Measurements from ENCODE around the gene ARMH2. TPM values are rescaled to one million over a fixed set of nuclear protein-coding genes. Genes with fewer than 3 reads are reported as not detected.

ARMH2 gene
- total and polyA plus RNA-seq, 9 of the 15 experiments (the other 6 are each of a cell fraction or from before 2014, with no cell fraction given): not detected

DNA sequence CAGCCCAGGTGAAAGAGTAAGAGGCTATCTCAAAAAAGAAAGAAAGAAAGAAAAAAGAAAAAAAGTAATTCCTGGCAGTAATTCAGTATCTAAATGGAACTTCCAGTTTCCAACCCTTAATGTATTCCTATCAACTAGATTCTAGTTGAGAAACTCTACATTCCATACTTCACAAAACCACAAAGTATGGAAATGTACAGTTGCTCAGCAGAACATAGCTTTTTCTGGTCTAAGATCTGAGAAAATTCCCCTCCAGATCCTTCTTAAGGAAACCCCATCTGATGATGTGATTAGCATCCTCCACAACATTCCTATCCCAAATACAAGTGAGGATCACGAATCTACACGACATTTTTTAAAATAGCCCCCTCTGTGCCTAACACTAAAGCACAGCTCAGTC, 3.6 kb downstream of the ARMH2 start:
- DNase-seq (ENCODE audit: extremely low read depth in 1 of 4, low spot score in 3 of 4): no peak
- Histone ChIP-seq H3K27me3 (ENCODE audit: control insufficient read depth in 2 of 2, insufficient read depth in 2 of 2, low read length in 2 of 2) (no peaks in the 10 kb centered on the region), H3K9ac (ENCODE audit: insufficient read depth in 1 of 2, low read depth in 2 of 2, low read length in 2 of 2) (no peak overlapping the region), H4K20me1 (replicated peaks; ENCODE audit: control insufficient read depth, insufficient read depth, low read length) (no peaks in the 10 kb centered on the region), H3K36me3 (ENCODE audit: control insufficient read depth, insufficient read depth, low read length) (no peaks in the 10 kb centered on the region), H3K27ac (ENCODE audit: extremely low read depth, low read depth, low read length) (no peak overlapping the region), H3K4me3 (no peak overlapping the region), H3K9me1 (ENCODE audit: control insufficient read depth, insufficient read depth, low read length) (no peaks in the 10 kb centered on the region), H2AFZ (ENCODE audit: low read depth, low read length) (no peak overlapping the region), H3K4me1 (replicated peaks in 1 of 2; ENCODE audit: control insufficient read depth in 2 of 2, insufficient read depth in 2 of 2, low read length in 2 of 2) (peaks cover 3 to 6% of the 10 kb centered on the region in 2 experiments; a peak in 2 of 5 replicates), H3K9me3 (replicated peaks; ENCODE audit: control insufficient read depth, insufficient read depth, low read depth, low read length) (no peaks in the 10 kb centered on the region), H3K79me2 (ENCODE audit: control insufficient read depth, insufficient read depth, low read length) (no peaks in the 10 kb centered on the region), H3K4me2 (ENCODE audit: insufficient read depth, low read length) (no peak overlapping the region)
- intact Hi-C loops (cut with micrococcal nuclease): no loop called here
- no TSS peak for BruUV-seq (replicated peaks)
- FAIRE-seq: no peak
- WGBS (ENCODE audit: insufficient coverage, low coverage, missing lambda C conversion rate): 53% methylated on average over 2 of the region's 2 CpGs
- ATAC-seq: no peak
- in situ Hi-C loops (cut with MboI): no loop called here
- POLR2A ChIA-PET: interaction anchor here (0.7 to 1.6 kb wide), 2 partner anchors 8 to 76 kb away, joined by 4 to 8 read pairs; partner anchors contain the start of gene C6orf62
- CTCF ChIA-PET (ENCODE audit: low intra/inter-chr PET ratio): interaction anchor here (0.5 kb wide), 1 partner anchor 45 kb away, joined by 3 read pairs; no protein-coding TSS in a partner anchor
- TF ChIP-seq, protein P1, sequence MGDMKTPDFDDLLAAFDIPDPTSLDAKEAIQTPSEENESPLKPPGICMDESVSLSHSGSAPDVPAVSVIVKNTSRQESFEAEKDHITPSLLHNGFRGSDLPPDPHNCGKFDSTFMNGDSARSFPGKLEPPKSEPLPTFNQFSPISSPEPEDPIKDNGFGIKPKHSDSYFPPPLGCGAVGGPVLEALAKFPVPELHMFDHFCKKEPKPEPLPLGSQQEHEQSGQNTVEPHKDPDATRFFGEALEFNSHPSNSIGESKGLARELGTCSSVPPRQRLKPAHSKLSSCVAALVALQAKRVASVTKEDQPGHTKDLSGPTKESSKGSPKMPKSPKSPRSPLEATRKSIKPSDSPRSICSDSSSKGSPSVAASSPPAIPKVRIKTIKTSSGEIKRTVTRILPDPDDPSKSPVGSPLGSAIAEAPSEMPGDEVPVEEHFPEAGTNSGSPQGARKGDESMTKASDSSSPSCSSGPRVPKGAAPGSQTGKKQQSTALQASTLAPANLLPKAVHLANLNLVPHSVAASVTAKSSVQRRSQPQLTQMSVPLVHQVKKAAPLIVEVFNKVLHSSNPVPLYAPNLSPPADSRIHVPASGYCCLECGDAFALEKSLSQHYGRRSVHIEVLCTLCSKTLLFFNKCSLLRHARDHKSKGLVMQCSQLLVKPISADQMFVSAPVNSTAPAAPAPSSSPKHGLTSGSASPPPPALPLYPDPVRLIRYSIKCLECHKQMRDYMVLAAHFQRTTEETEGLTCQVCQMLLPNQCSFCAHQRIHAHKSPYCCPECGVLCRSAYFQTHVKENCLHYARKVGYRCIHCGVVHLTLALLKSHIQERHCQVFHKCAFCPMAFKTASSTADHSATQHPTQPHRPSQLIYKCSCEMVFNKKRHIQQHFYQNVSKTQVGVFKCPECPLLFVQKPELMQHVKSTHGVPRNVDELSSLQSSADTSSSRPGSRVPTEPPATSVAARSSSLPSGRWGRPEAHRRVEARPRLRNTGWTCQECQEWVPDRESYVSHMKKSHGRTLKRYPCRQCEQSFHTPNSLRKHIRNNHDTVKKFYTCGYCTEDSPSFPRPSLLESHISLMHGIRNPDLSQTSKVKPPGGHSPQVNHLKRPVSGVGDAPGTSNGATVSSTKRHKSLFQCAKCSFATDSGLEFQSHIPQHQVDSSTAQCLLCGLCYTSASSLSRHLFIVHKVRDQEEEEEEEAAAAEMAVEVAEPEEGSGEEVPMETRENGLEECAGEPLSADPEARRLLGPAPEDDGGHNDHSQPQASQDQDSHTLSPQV (IDR thresholded peaks at IDR 0.05): no peak
- no peak for TF ChIP-seq ZNF143 (CRISPR knock-in tag; IDR thresholded peaks at IDR 0.05)
- no peak for TF ChIP-seq TGIF2 (CRISPR knock-in tag; IDR thresholded peaks at IDR 0.05)
- TF ChIP-seq HIVEP1 (CRISPR knock-in tag; IDR thresholded peaks at IDR 0.05): no peak
- no peak for TF ChIP-seq KDM2B (CRISPR knock-in tag; IDR thresholded peaks at IDR 0.05)
- TF ChIP-seq, protein P2, sequence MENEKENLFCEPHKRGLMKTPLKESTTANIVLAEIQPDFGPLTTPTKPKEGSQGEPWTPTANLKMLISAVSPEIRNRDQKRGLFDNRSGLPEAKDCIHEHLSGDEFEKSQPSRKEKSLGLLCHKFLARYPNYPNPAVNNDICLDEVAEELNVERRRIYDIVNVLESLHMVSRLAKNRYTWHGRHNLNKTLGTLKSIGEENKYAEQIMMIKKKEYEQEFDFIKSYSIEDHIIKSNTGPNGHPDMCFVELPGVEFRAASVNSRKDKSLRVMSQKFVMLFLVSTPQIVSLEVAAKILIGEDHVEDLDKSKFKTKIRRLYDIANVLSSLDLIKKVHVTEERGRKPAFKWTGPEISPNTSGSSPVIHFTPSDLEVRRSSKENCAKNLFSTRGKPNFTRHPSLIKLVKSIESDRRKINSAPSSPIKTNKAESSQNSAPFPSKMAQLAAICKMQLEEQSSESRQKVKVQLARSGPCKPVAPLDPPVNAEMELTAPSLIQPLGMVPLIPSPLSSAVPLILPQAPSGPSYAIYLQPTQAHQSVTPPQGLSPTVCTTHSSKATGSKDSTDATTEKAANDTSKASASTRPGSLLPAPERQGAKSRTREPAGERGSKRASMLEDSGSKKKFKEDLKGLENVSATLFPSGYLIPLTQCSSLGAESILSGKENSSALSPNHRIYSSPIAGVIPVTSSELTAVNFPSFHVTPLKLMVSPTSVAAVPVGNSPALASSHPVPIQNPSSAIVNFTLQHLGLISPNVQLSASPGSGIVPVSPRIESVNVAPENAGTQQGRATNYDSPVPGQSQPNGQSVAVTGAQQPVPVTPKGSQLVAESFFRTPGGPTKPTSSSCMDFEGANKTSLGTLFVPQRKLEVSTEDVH (IDR thresholded peaks at IDR 0.05; ENCODE audit: low read depth, partially characterized antibody): no peak
- no peak for TF ChIP-seq ZNF12 (CRISPR knock-in tag; IDR thresholded peaks at IDR 0.05)
- no peak for TF ChIP-seq RB1 (IDR thresholded peaks at IDR 0.05; ENCODE audit: low read depth)
- TF ChIP-seq TAF15 (IDR thresholded peaks at IDR 0.05; ENCODE audit: low read depth, low read length): no peak
- TF ChIP-seq BRD9 (IDR thresholded peaks at IDR 0.05; ENCODE audit: low read depth, partially characterized antibody): no peak
- TF ChIP-seq KLF13 (tag; IDR thresholded peaks at IDR 0.05; ENCODE audit: borderline replicate concordance, low read depth): no peak
- no peak for TF ChIP-seq ZNF184 (CRISPR knock-in tag; IDR thresholded peaks at IDR 0.05)
- TF ChIP-seq NCOA1 (IDR thresholded peaks at IDR 0.05; ENCODE audit: low read depth): no peak
- no peak for TF ChIP-seq ZNF431 (CRISPR knock-in tag; IDR thresholded peaks at IDR 0.05)
- TF ChIP-seq SMAD2 (IDR thresholded peaks at IDR 0.05; ENCODE audit: low read depth, low read length): no peak
- TF ChIP-seq, protein P3, sequence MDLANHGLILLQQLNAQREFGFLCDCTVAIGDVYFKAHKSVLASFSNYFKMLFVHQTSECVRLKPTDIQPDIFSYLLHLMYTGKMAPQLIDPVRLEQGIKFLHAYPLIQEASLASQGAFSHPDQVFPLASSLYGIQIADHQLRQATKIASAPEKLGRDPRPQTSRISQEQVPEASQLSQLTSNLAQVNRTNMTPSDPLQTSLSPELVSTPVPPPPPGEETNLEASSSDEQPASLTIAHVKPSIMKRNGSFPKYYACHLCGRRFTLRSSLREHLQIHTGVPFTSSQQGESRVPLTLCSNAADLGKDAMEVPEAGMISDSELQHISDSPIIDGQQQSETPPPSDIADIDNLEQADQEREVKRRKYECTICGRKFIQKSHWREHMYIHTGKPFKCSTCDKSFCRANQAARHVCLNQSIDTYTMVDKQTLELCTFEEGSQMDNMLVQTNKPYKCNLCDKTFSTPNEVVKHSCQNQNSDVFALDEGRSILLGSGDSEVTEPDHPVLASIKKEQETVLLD (IDR thresholded peaks at IDR 0.05): no peak
- no peak for TF ChIP-seq COPS2 (conservative IDR thresholded peaks at IDR 0.05)

All from K562 (cell line).